Measurements from ENCODE around the gene KRTAP4-16. TPM values are rescaled to one million over a fixed set of nuclear protein-coding genes. Genes with fewer than 3 reads are reported as not detected.
"Not testable (repeated sequence)": the region's sequence is repeated elsewhere in the genome, so short reads cannot be mapped to it uniquely, and the experiment has no call there.

The KRTAP4-16 gene
- total RNA-seq, 1 experiment from 2014 or later, result not detected

DNA sequence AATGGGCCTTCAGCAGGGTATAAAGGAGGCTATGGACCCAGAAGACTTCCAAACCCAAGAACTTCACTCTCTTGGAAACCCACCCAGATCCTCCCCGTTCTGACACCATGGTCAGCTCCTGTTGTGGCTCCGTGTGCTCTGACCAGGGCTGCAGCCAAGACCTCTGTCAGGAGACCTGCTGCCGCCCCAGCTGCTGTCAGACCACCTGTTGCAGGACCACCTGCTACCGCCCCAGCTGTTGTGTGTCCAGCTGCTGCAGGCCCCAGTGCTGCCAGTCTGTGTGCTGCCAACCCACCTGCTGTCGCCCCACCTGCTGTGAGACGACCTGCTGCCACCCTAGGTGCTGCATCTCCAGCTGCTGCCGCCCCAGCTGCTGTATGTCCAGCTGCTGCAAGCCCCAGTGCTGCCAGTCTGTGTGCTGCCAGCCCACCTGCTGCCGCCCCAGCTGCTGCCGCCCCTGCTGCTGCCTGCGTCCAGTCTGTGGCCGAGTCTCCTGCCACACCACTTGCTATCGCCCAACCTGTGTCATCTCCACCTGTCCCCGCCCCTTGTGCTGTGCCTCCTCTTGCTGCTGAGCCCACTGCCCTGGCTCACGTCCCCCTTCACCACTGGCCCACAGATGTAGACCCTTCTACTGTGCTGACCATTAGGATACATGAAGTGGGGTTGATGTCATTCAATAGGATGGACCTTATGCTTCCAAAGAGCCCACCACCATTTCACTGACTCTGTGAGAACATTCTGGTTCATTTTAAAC, 17.7 kb downstream of the KRTAP4-16 start, which contains the start of gene KRTAP4-7:
KRTAP4-7 (plus strand) TSS at position 51 of the 757 bp plus-strand sequence; CDS start at position 108, 57 bp downstream.
- H2AK5ac ChIP-seq (ENCODE audit: insufficient read length, low read length); H3K36me3 Mint-ChIP-seq (ENCODE audit: insufficient read depth in 1 of 3, low read depth in 3 of 3); H3K4ac ChIP-seq (ENCODE audit: low read depth, low read length); H3K27me3 Mint-ChIP-seq (ENCODE audit: low read depth); H3K9ac ChIP-seq (ENCODE audit: extremely low read depth, insufficient read length, low read length); H3K9me3 Mint-ChIP-seq; H3K79me1 ChIP-seq (ENCODE audit: insufficient read depth, low read depth, low read length, poor library complexity, severe bottlenecking); H2BK20ac ChIP-seq (ENCODE audit: low read depth, low read length, poor library complexity, severe bottlenecking); H3K79me2 ChIP-seq (ENCODE audit: insufficient read depth, low read length); H3K18ac ChIP-seq (ENCODE audit: insufficient read length, low read depth, low read length); DNase-seq; H3K9me3 ChIP-seq (ENCODE audit: control insufficient read depth, low read depth, low read length); H3K4me3 Mint-ChIP-seq; H3T11ph ChIP-seq (ENCODE audit: low read length); H3K23me2 ChIP-seq (ENCODE audit: insufficient read length, low read depth, low read length, poor library complexity, severe bottlenecking); H3K27ac ChIP-seq (ENCODE audit: insufficient read length, low read depth, low read length); H2AFZ ChIP-seq (ENCODE audit: low read length); H3K4me2 ChIP-seq (ENCODE audit: insufficient read depth, insufficient read length, low read length); H2BK15ac ChIP-seq (ENCODE audit: low read depth, low read length); H4K91ac ChIP-seq (ENCODE audit: insufficient read length, low read depth, low read length); H3K23ac ChIP-seq (ENCODE audit: insufficient read length, low read depth, low read length); H3K14ac ChIP-seq (ENCODE audit: insufficient read depth, low read length); H3K4me1 ChIP-seq (ENCODE audit: insufficient read depth, low read length); H3K27me3 ChIP-seq (ENCODE audit: insufficient read depth, low read length); H4K20me1 ChIP-seq (ENCODE audit: control insufficient read depth, insufficient read depth, insufficient read length); H2BK120ac ChIP-seq (ENCODE audit: low read depth, low read length, poor library complexity, severe bottlenecking); H2BK12ac ChIP-seq (ENCODE audit: insufficient read length, low read depth, low read length); H3K56ac ChIP-seq (ENCODE audit: insufficient read length, low read depth, low read length); H4K5ac ChIP-seq (ENCODE audit: insufficient read length, low read depth, low read length); H4K8ac ChIP-seq (replicated peaks; ENCODE audit: insufficient read length, low read depth, low read length); H2BK5ac ChIP-seq (ENCODE audit: insufficient read length, low read length): not testable (repeated sequence)
- H3K4me1 Mint-ChIP-seq, result peaks cover 15 to 17% of the 10 kb centered on the region in 2 experiments
- no CpG with 5 or more reads among the region's 14 CpGs for WGBS (ENCODE audit: extremely low coverage, insufficient read length, low lambda C conversion rate)
- H3K27ac Mint-ChIP-seq, result peak within 1 kb of the TSS in 1 of 3 experiments; percentile 86; a peak in 1 of 7 replicates

DNA sequence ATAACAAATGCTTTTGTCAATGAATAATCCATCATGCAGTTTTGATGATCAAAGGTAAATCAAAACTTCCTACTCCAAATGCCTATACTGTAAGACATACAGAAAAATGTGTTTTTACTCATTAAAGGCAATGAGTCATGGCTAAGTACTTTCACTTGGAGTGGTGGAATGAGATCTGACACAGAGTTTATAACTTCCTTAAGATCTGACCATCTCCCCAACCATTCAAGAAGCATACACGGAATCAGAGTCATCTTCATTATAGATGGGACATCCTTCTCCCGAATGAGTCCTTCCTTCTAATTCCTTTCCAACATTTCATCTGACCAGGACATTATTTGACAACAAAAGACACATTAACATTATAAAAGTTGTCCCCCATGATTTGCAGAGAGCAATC, 18.6 kb downstream of the KRTAP4-16 start:
- not testable (repeated sequence) for H3K4me1 ChIP-seq (ENCODE audit: insufficient read depth, low read length); H3K9ac ChIP-seq (ENCODE audit: extremely low read depth, insufficient read length, low read length); H2BK5ac ChIP-seq (ENCODE audit: insufficient read length, low read length); H3T11ph ChIP-seq (ENCODE audit: low read length); H3K27ac ChIP-seq (ENCODE audit: insufficient read length, low read depth, low read length); H2BK20ac ChIP-seq (ENCODE audit: low read depth, low read length, poor library complexity, severe bottlenecking); H2BK12ac ChIP-seq (ENCODE audit: insufficient read length, low read depth, low read length); H2AFZ ChIP-seq (ENCODE audit: low read length); H3K14ac ChIP-seq (ENCODE audit: insufficient read depth, low read length); H3K4ac ChIP-seq (ENCODE audit: low read depth, low read length); H2BK15ac ChIP-seq (ENCODE audit: low read depth, low read length); H3K27ac Mint-ChIP-seq; H2BK120ac ChIP-seq (ENCODE audit: low read depth, low read length, poor library complexity, severe bottlenecking); H3K56ac ChIP-seq (ENCODE audit: insufficient read length, low read depth, low read length); H4K5ac ChIP-seq (ENCODE audit: insufficient read length, low read depth, low read length); H3K79me1 ChIP-seq (ENCODE audit: insufficient read depth, low read depth, low read length, poor library complexity, severe bottlenecking); H4K8ac ChIP-seq (replicated peaks; ENCODE audit: insufficient read length, low read depth, low read length); H3K23ac ChIP-seq (ENCODE audit: insufficient read length, low read depth, low read length); H3K27me3 ChIP-seq (ENCODE audit: insufficient read depth, low read length); H4K20me1 ChIP-seq (ENCODE audit: control insufficient read depth, insufficient read depth, insufficient read length); H3K79me2 ChIP-seq (ENCODE audit: insufficient read depth, low read length); H4K91ac ChIP-seq (ENCODE audit: insufficient read length, low read depth, low read length); H3K36me3 Mint-ChIP-seq (ENCODE audit: insufficient read depth in 1 of 3, low read depth in 3 of 3); H3K9me3 Mint-ChIP-seq; H3K27me3 Mint-ChIP-seq (ENCODE audit: low read depth); H3K18ac ChIP-seq (ENCODE audit: insufficient read length, low read depth, low read length); H3K4me2 ChIP-seq (ENCODE audit: insufficient read depth, insufficient read length, low read length); H2AK5ac ChIP-seq (ENCODE audit: insufficient read length, low read length); H3K9me3 ChIP-seq (ENCODE audit: control insufficient read depth, low read depth, low read length); DNase-seq; H3K4me3 Mint-ChIP-seq; H3K23me2 ChIP-seq (ENCODE audit: insufficient read length, low read depth, low read length, poor library complexity, severe bottlenecking)
- H3K4me1 Mint-ChIP-seq, result peaks cover 12 to 17% of the 10 kb centered on the region in 2 experiments
- no CpG with 5 or more reads among the region's 2 CpGs for WGBS (ENCODE audit: extremely low coverage, insufficient read length, low lambda C conversion rate)
